Right forelimb (tissue), 1 donor: ENCODE measurements around the gene CABLES2.
A peak's percentile ranks its signal among the peaks of the same experiment; 100 is the strongest.

Experiments used
- DNase-seq: peaks from one replicate; pipeline ENCODE4 v3.0.0-alpha.2; 2018

The CABLES2 gene

DNA sequence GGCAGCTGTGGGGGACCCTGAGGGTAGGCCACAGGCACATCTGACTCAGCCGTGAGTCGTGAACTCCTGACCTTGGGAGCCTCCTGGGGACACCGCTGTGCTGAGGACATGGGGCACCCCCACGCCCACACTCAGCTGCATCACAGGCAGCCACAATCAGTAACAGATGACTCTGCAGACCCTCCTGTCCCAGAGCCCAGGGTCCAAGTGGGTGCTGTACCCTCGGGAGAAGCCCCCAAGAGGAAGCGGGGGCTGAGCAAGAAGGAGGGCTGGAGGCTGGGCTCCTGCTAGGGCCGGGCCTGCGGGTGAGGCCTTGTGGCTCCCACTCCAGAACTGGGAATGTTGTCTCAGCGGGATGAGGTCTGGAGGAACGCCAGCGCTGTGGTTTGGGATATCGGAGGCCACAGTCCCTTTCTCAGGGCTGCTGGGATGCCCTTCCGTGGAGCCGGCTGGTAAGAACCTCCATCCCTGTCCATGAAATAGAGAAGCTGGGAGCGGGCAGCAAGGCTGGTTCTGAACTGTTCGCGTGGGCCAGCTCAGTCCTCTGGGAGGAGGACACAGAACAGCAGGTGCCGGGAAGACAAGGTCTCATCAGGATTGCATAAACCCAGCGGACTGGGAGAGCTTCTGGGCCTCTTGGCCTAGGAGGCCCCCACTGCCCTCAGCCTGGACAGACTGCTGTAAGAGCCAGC is 36.8 kb downstream of the CABLES2 start:
- no peak for DNase-seq

DNA sequence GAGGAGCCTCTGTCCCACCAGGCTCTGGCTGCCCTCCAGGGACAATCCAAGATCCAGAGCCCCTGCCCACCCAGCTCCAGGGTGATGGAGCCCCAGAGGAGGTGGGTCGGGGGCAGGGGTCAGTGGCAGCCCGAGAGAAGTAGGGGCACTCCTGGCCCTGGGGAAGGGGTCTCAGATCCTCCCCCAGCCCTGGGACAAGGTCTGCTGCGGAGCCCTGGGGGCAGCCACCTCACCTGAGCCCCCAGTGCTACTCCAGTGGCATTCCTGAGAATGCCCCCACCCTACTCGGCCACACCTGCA is 37.3 kb downstream of the CABLES2 start:
- no peak for DNase-seq

- no peak for DNase-seq
Observed at GRCh38 chr20:62368976-62369814, 37.9 kb downstream of the CABLES2 start.

DNA sequence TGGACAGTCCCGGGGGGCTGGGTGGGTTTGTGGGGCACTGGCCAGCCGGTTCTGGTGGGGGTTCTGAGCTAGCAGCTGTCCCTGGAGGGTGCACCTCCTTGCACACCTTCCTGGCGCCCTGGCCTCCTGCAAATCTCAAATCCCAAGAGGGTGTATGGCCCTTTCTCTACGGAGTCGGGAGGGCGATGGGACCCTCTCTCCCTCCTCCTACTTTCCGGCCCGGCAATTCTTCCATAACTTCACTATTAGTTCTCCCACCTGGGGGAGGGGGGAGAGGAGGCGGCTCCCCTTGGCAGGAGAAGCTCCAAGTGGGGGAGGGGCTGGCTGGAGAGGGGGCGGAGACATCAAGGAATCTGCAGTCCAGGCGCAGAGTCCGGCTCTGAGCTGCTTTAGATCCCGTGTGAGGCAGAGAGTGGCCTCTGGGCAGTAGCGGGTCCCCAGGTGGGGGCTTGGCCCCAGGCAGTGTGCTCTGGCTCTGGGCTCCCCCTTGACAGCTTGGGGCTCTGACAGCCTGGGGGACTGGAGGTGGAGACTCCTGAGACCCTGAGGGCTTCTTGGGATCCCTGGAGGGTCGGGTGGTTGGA is 38.6 kb downstream of the CABLES2 start:
- DNase-seq, result no peak

DNA sequence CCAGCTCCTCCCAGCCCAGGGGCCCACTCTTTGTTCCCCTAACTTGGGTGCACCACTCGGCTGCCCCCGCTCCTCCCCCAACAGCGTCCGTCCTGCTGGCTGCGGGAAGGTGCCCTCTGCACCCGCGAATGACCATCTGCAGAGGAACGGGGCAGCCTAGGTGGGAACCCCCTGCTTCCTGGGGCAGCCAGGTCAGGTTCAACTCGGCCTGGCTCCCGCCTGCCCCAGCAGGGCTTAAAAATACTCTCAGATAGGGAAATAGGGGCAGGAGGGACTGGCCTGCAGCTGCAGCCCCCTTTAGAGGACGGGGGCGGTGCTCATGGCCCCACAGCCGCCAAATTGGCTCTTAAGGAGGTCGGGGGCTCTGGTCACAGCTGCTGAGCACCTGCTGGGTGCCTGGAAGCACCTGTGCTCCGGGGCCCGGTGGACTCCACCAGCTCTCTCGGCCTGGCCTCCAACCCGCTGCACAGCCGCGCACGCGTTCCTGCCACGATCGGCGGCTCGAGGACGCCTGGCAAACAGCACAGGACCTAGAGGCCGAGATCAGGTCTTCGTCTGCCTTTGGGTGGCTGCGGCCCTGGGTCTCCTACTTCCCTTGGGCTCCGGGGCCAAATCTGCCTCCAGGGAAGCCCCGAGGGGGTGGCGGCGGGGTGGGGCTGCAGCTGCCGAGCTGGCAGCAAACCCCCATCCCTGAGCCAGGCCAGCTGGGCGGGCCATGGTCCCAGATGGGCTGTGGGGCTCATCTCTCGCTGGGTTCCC is 39.3 kb downstream of the CABLES2 start:
- no peak for DNase-seq

DNA sequence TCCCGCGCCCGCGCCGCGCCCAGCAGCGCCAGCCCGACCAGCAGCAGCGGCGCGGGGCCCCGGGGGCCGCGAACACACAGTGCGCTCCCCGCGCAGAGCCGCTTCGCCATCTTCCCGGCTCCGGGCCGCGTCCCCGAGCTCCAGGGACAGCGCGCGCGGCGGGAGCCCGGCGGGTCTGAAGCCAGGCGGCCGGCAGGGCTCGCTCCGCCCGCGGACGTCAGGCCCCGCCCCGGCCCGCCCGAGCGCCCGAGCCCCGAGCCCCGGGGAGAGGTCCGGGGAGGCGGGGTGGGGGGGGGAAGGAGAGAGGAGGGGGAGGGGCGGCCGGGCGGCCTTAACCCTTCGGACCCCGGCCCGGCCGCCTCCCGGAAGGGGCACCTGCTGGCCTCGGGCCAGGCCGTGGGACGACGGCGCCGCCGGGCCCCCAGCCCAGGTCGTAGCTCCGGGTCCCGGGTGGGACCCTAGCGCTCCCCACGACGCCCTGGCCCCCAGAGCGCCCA is 39.9 kb downstream of the CABLES2 start, which contains the start of gene LAMA5:
TSS of gene LAMA5 (minus strand) at position 177 of the 497 bp plus-strand sequence. CDS start at position 110, 67 bp downstream.
- no peak for DNase-seq

DNA sequence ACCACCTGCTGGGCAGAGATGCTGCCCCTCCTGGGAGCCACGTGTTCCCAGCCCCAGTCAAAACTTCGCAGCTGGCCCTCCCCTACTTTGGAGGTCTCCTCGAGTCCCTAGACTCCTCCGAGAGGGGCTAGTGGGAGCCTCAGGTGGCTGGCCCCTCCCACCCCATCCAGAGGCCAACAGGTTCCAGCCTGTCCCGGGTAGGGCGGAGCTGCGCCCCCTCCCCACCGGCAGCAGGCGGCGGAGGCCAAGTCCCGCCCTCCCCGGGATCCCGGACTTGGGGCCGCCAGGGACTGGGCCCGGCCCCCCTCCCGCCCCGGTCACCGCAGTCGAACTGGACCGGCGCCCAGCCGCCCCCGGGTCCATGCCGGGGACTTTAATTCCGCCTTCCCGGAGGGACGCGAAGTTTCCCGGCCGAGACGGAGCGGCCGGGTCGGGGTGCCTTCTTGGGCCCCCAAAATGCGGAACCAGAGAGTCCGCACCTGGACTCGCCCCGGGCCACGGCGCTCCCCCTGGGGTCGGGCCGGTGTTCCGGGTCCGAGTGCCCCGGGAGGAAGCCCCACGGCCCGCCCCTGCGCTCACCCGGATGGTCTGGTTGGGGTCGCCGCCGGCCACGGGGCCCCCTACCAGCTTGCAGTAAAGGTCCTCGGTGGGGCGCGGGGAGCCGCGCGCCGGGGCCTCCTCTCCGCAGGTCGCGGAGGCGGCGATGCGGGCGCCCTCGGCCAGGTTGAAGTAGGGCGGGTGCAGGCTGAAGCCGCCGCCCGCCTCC is 40.5 kb downstream of the CABLES2 start:
- DNase-seq, result no peak

DNA sequence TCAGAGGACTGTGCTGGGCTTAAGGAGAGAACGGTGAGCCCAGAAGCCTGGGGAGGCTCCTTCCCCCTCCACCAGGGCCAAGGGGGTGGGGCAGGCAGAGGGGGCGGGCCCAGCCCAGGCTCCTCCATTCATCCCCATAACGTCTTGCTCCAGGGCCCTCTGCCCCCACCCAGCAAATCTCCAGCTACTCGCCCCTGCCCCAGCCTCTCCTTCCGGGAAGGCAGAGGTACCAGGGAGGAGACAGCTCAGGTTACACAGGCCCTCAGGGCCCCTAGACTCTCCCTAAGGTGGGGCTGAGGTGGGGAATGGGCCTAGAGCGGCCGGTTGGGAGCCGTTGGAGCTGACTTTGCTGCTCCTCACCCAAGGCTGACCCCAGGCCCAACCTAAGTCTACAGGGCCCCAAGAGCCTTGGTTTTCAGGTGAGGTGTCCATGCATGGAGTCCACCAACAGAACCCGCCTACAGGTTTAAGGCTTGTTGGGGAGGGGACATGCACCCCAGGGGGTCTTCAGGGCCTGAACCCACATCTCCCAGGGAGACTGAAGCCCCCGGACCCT is 41.2 kb downstream of the CABLES2 start:
- peak; percentile 44 for DNase-seq

DNA sequence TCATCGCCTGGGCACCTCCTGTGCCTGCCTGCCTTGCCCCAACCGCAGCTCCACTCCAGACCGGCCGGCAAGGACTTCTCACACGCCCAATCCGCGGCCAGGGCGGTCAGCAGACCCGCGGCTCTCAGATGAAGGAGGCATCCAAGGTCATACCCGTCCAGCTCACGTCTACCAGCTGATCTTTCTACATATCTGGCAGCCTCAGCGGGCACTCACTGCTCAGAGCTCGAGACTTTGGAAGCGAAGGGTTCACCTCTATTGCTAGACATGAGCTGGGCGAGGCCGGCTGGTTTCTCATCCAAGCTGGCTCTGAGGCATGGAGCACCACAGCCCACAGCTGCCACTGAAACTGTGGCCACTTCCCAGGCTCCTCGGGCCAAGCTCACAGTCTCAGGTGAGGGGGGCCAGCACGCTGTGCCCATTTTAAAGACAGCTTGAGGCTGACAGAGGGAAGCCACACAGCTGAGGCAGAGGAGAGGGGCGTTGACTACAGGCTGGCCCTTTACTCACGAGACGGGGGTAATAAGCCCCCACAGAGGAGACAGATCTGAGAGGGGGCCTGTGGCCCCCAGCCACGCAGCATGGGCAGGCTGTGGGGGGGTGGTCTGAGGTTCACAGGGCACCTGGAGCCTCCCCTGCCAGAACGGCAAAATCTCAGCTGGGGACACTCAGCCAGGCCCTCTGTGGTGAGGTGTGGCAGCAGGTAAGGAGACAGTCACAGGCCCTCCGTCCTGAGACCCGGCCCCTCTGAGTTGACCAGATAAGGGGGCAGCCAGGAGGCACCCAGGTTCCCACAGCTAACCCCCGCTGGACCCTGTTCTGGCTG is 42.0 kb downstream of the CABLES2 start:
- DNase-seq, result peak; percentile 45

DNA sequence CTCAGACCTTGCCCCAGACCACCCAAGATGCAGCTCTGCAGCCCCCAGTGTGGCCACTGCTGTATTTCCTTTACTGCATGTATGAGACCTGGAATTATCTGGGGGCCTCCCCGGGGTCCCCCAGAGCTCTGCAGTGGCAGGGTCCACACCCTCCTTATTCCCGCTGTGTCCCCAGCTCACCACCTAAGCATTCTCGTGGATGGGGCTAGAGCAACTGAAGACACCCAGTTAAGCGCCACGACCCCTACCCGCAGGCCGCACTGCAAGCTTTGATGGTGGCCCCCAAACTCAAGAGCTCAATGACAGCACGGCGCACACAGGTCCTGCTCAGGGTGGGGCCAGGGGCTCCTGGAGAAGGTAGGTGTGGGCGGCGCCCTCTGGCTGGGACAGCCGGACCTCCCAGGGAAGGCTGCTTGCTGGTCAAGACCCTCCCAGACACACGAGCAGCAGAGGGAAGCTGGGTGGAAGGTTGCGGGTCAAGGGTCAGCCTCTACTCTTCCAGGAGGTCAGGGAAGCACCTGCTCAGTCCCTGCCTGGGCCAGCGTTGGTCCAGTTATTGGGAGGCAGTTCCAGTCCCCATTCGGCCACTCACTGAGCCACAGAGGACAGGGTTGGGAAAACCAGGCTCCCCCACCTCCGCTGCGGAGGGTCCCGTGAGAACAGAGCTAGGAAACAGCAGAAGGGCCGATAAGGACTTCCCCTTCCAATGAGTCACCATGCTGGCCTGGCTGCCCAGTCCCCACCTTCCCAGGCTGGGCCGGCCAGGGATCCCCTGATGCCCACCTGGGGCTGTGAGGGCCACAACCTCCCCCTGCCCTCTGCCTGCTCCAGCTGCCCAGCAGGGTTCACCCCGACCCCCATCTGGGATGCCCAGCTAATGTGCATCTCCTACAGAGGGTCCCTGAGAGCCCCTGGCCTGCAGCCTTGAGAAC is 42.9 kb downstream of the CABLES2 start:
- DNase-seq, result peak; percentile 41

- peak; percentile 51 for DNase-seq
Observed at GRCh38 chr20:62362991-62363919, 43.8 kb downstream of the CABLES2 start.

- peak; percentile 40 for DNase-seq
Observed at GRCh38 chr20:62362590-62362940, 44.5 kb downstream of the CABLES2 start.

GRCh38 chr20:62361799-62362589 is 45.1 kb downstream of the CABLES2 start:
- DNase-seq, result peak; percentile 37

- peak; percentile 46 for DNase-seq
Observed at GRCh38 chr20:62360854-62361798, 46.0 kb downstream of the CABLES2 start.

GRCh38 chr20:62359491-62360121 is 47.5 kb downstream of the CABLES2 start:
- no peak for DNase-seq

GRCh38 chr20:62359043-62359490 is 48.0 kb downstream of the CABLES2 start:
- DNase-seq, result no peak
